Tibial nerve (tissue), 3 donors: ENCODE data around the gene EFHB.

Experiments
- POLR2A ChIP-seq, 2 donors: fragments of 450-650 bp; IDR thresholded peaks; one replicate each; pipeline ENCODE4 v1.6.1; 2017; ENCODE audit warnings: antibody characterized with exemption in 2 of 2, mild to moderate bottlenecking in 2 of 2, moderate library complexity in 2 of 2
- TF ChIP-seq, protein P1 (sequence below), 5 experiments: fragments of 200-600 bp in 3 of 5; fragments of 450-650 bp in 2 of 5; sonication (generic) in 3 of 5; IDR thresholded peaks; one replicate each; pipeline ENCODE4 v1.5.1; 2016 to 2019; ENCODE audit warnings: antibody characterized with exemption in 5 of 5, mild to moderate bottlenecking in 3 of 5, moderate library complexity in 2 of 5

GRCh38 chr3:19946832-19947548 is 13.0 kb upstream of the EFHB start, which contains the start of gene RAB5A:
- peak; percentile 86 to 88 for TF ChIP-seq POLR2A (IDR thresholded peaks at IDR 0.05)
- TF ChIP-seq, protein P1, sequence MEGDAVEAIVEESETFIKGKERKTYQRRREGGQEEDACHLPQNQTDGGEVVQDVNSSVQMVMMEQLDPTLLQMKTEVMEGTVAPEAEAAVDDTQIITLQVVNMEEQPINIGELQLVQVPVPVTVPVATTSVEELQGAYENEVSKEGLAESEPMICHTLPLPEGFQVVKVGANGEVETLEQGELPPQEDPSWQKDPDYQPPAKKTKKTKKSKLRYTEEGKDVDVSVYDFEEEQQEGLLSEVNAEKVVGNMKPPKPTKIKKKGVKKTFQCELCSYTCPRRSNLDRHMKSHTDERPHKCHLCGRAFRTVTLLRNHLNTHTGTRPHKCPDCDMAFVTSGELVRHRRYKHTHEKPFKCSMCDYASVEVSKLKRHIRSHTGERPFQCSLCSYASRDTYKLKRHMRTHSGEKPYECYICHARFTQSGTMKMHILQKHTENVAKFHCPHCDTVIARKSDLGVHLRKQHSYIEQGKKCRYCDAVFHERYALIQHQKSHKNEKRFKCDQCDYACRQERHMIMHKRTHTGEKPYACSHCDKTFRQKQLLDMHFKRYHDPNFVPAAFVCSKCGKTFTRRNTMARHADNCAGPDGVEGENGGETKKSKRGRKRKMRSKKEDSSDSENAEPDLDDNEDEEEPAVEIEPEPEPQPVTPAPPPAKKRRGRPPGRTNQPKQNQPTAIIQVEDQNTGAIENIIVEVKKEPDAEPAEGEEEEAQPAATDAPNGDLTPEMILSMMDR (IDR thresholded peaks at IDR 0.05): peak in 2 of 5 experiments; percentile 27
